ENCODE measurements around the gene NDUFA8. TPM values are rescaled to one million over a fixed set of nuclear protein-coding genes. Genes with fewer than 3 reads are reported as not detected.

Gene NDUFA8
- total RNA-seq, 1 experiment from 2014 or later = 105 TPM

DNA sequence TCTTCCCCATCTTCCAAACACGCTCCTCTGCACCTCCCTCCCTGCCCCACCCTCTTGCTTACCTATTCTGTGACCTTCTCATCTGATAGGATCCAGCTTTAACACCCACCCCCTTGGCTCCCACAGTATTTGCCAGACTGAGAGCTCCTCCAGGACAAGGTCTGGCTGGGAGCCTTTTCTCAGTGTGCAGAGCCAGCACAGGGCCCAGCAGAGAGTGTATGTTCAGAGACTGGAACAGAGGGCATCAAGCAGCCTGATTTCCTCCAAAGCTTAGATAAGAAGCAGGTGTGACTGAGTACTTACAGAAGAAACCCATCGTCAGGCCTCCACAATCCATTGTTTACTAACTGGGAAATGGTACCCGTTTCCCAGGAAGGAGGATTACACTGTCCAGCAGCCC lies 42.5 kb upstream of the NDUFA8 start:
- DNase-seq (ENCODE audit: low spot score) = no peak
- intact Hi-C loops (cut with micrococcal nuclease; ENCODE audit: unreplicated experiment) = no loop called here
- TF ChIP-seq, protein P1, sequence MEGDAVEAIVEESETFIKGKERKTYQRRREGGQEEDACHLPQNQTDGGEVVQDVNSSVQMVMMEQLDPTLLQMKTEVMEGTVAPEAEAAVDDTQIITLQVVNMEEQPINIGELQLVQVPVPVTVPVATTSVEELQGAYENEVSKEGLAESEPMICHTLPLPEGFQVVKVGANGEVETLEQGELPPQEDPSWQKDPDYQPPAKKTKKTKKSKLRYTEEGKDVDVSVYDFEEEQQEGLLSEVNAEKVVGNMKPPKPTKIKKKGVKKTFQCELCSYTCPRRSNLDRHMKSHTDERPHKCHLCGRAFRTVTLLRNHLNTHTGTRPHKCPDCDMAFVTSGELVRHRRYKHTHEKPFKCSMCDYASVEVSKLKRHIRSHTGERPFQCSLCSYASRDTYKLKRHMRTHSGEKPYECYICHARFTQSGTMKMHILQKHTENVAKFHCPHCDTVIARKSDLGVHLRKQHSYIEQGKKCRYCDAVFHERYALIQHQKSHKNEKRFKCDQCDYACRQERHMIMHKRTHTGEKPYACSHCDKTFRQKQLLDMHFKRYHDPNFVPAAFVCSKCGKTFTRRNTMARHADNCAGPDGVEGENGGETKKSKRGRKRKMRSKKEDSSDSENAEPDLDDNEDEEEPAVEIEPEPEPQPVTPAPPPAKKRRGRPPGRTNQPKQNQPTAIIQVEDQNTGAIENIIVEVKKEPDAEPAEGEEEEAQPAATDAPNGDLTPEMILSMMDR (conservative IDR thresholded peaks at IDR 0.05; ENCODE audit: low read depth, low read length) = no peak
- no peak for TF ChIP-seq EZH2 (IDR thresholded peaks at IDR 0.05; ENCODE audit: borderline replicate concordance, low read depth, low read length, poor library complexity, severe bottlenecking)
- ChIA-PET POLR2A (ENCODE audit: low non-redundant PET) (no interaction called here), CTCF (no interaction called here)
- Histone ChIP-seq H3K4me3 (ENCODE audit: low read depth, low read length, poor library complexity, severe bottlenecking) (no peak overlapping the region), H3K36me3 (ENCODE audit: insufficient read depth, low read length, poor library complexity, severe bottlenecking) (no peaks in the 10 kb centered on the region), H3K9me3 (ENCODE audit: low read depth, low read length, poor library complexity, severe bottlenecking) (no peaks in the 10 kb centered on the region), H3K27me3 (replicated peaks; ENCODE audit: insufficient read depth, low read depth, low read length, poor library complexity) (peaks cover 25% of the 10 kb centered on the region), H3K4me1 (ENCODE audit: insufficient read depth, low read length, poor library complexity, severe bottlenecking) (no peaks in the 10 kb centered on the region), H3K27ac (ENCODE audit: low read depth, low read length, poor library complexity, severe bottlenecking) (no peak overlapping the region)
- no TSS peak for BruUV-seq (replicated peaks)

- POLR2A ChIA-PET (ENCODE audit: low non-redundant PET) = no interaction called here
- no TSS peak for BruUV-seq (replicated peaks)
- peaks cover 25% of the 10 kb centered on the region for H3K27me3 ChIP-seq (replicated peaks; ENCODE audit: insufficient read depth, low read depth, low read length, poor library complexity)
- H3K4me1 ChIP-seq (ENCODE audit: insufficient read depth, low read length, poor library complexity, severe bottlenecking) = no peaks in the 10 kb centered on the region
- DNase-seq (ENCODE audit: low spot score) = no peak
- intact Hi-C loops (cut with micrococcal nuclease; ENCODE audit: unreplicated experiment) = no loop called here
- CTCF ChIA-PET = no interaction called here
- H3K9me3 ChIP-seq (ENCODE audit: low read depth, low read length, poor library complexity, severe bottlenecking) = no peaks in the 10 kb centered on the region
- H3K36me3 ChIP-seq (ENCODE audit: insufficient read depth, low read length, poor library complexity, severe bottlenecking) = no peaks in the 10 kb centered on the region
- TF ChIP-seq, protein P1 (conservative IDR thresholded peaks at IDR 0.05; ENCODE audit: low read depth, low read length) = no peak
- no peak for TF ChIP-seq EZH2 (IDR thresholded peaks at IDR 0.05; ENCODE audit: borderline replicate concordance, low read depth, low read length, poor library complexity, severe bottlenecking)
- H3K4me3 ChIP-seq (ENCODE audit: low read depth, low read length, poor library complexity, severe bottlenecking) = no peak overlapping the region
- no peak overlapping the region for H3K27ac ChIP-seq (ENCODE audit: low read depth, low read length, poor library complexity, severe bottlenecking)
Measured at GRCh38 chr9:122201641-122202040, 42.1 kb upstream of the NDUFA8 start.

DNA sequence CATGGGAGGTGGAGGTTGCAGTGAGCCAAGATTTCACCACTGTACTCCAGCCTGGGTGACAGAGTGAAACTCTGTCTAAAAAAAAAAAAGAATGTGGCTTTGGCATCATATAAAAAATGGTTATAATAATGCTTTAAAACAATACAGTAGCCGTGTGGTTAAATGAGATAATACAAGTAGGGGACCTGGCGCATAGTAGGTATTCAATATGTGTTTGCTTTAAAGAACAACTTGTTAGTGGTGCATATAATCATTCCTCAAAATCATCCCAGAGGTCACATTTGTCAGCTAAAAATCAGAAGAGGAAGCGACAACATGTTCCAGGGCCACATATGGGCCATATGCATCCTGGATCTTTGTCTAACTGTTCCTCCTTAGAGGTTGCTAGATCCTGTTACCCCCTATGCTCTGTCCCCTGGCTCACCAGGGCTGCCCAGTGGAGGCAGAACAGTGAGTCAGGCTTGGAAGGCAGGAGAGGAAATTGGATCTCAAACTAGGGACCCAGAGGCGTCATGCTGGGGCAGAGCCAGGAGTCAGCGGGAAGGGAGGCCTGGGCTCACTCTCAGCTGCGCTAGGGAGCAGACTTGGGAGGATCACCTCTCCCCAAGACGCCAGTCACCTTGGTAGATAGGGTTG lies 41.5 kb upstream of the NDUFA8 start:
- ChIA-PET POLR2A (ENCODE audit: low non-redundant PET) (no interaction called here), CTCF (no interaction called here)
- no peaks in the 10 kb centered on the region for H3K4me1 ChIP-seq (ENCODE audit: insufficient read depth, low read length, poor library complexity, severe bottlenecking)
- H3K36me3 ChIP-seq (ENCODE audit: insufficient read depth, low read length, poor library complexity, severe bottlenecking) = no peaks in the 10 kb centered on the region
- no peak overlapping the region for H3K27ac ChIP-seq (ENCODE audit: low read depth, low read length, poor library complexity, severe bottlenecking)
- no peak overlapping the region for H3K4me3 ChIP-seq (ENCODE audit: low read depth, low read length, poor library complexity, severe bottlenecking)
- intact Hi-C loops (cut with micrococcal nuclease; ENCODE audit: unreplicated experiment) = no loop called here
- H3K27me3 ChIP-seq (replicated peaks; ENCODE audit: insufficient read depth, low read depth, low read length, poor library complexity) = peaks cover 25% of the 10 kb centered on the region
- H3K9me3 ChIP-seq (ENCODE audit: low read depth, low read length, poor library complexity, severe bottlenecking) = no peaks in the 10 kb centered on the region
- TF ChIP-seq EZH2 (IDR thresholded peaks at IDR 0.05; ENCODE audit: borderline replicate concordance, low read depth, low read length, poor library complexity, severe bottlenecking) = no peak
- TF ChIP-seq, protein P1 (conservative IDR thresholded peaks at IDR 0.05; ENCODE audit: low read depth, low read length) = no peak
- no peak for DNase-seq (ENCODE audit: low spot score)
- no TSS peak for BruUV-seq (replicated peaks)
